H9 (cell line): ENCODE data around the gene GBP1. TPM values are rescaled to one million over a fixed set of nuclear protein-coding genes. Genes with fewer than 3 reads are reported as not detected.
A peak's percentile ranks its signal among the peaks of the same experiment; 100 is the strongest.

Experiments used
- DNase-seq: peaks from one replicate; pipeline ENCODE4 v3.0.0-alpha.2; 2017
- H2AFZ ChIP-seq: one replicate; pipeline ENCODE4 v1.6.1; 2013; ENCODE audit warnings: mild to moderate bottlenecking, low read length, control low read depth, moderate library complexity
- H2AK5ac ChIP-seq: 2 replicates; pipeline ENCODE4 v1.6.1; 2013; ENCODE audit warnings: low read length, control low read depth, mixed read lengths; ENCODE audit not compliant: insufficient read length
- H2BK120ac ChIP-seq: one replicate; pipeline ENCODE4 v1.6.1; 2013; ENCODE audit warnings: low read depth, mild to moderate bottlenecking, low read length, control low read depth, inconsistent platforms; ENCODE audit not compliant: poor library complexity, severe bottlenecking
- H2BK12ac ChIP-seq: 2 replicates; pipeline ENCODE4 v1.6.1; 2013; ENCODE audit warnings: low read length, control low read depth, mixed read lengths, low read depth; ENCODE audit not compliant: insufficient read length
- H2BK15ac ChIP-seq: 2 replicates; pipeline ENCODE4 v1.6.1; 2013; ENCODE audit warnings: low read depth, low read length, control low read depth
- H2BK20ac ChIP-seq: one replicate; pipeline ENCODE4 v1.6.1; 2013; ENCODE audit warnings: low read depth, mild to moderate bottlenecking, low read length, control low read depth, inconsistent platforms; ENCODE audit not compliant: poor library complexity, severe bottlenecking
- H2BK5ac ChIP-seq: 2 replicates; pipeline ENCODE4 v1.6.1; 2013; ENCODE audit warnings: low read length, control low read depth, mixed read lengths; ENCODE audit not compliant: insufficient read length
- H3K14ac ChIP-seq: 2 replicates; pipeline ENCODE4 v1.6.1; 2013; ENCODE audit warnings: low read length, control low read depth; ENCODE audit not compliant: insufficient read depth
- H3K18ac ChIP-seq: 2 replicates; pipeline ENCODE4 v1.6.1; 2013; ENCODE audit warnings: low read depth, mild to moderate bottlenecking, mixed read lengths, low read length, control low read depth; ENCODE audit not compliant: insufficient read length
- H3K23ac ChIP-seq: 2 replicates; pipeline ENCODE4 v1.6.1; 2013; ENCODE audit warnings: low read length, control low read depth, mixed read lengths, low read depth; ENCODE audit not compliant: insufficient read length
- H3K23me2 ChIP-seq: 2 replicates; pipeline ENCODE4 v1.6.1; 2013; ENCODE audit warnings: low read depth, mild to moderate bottlenecking, mixed read lengths, low read length, control low read depth; ENCODE audit not compliant: insufficient read length, poor library complexity, severe bottlenecking
- H3K27ac ChIP-seq: 2 replicates; pipeline ENCODE4 v1.5.1; 2013; ENCODE audit warnings: low read length, control low read depth, mixed read lengths, low read depth; ENCODE audit not compliant: insufficient read length
- H3K27me3 ChIP-seq: 2 replicates; pipeline ENCODE4 v1.6.1; 2013; ENCODE audit warnings: low read length, control low read depth, inconsistent platforms; ENCODE audit not compliant: insufficient read depth
- H3K4ac ChIP-seq: 2 replicates; pipeline ENCODE4 v1.6.1; 2013; ENCODE audit warnings: low read depth, mild to moderate bottlenecking, control low read depth, inconsistent platforms, low read length, moderate library complexity
- H3K4me1 ChIP-seq: 2 replicates; pipeline ENCODE4 v1.6.1; 2013; ENCODE audit warnings: low read length, control low read depth, inconsistent platforms; ENCODE audit not compliant: insufficient read depth
- H3K4me2 ChIP-seq: 2 replicates; pipeline ENCODE4 v1.6.1; 2013; ENCODE audit warnings: low read length, control low read depth, mixed read lengths; ENCODE audit not compliant: insufficient read length, insufficient read depth
- H3K56ac ChIP-seq: 2 replicates; pipeline ENCODE4 v1.6.1; 2013; ENCODE audit warnings: low read depth, mild to moderate bottlenecking, mixed read lengths, low read length, control low read depth; ENCODE audit not compliant: insufficient read length
- H3K79me1 ChIP-seq: 2 replicates; pipeline ENCODE4 v1.6.1; 2013; ENCODE audit warnings: low read depth, mild to moderate bottlenecking, moderate library complexity, low read length, control low read depth, inconsistent platforms; ENCODE audit not compliant: insufficient read depth, poor library complexity, severe bottlenecking
- H3K79me2 ChIP-seq: 2 replicates; pipeline ENCODE4 v1.6.1; 2013; ENCODE audit warnings: low read length, control low read depth, inconsistent platforms; ENCODE audit not compliant: insufficient read depth
- H3K9ac ChIP-seq: 2 replicates; pipeline ENCODE4 v1.6.1; 2013; ENCODE audit warnings: low read length, control low read depth, mixed read lengths; ENCODE audit not compliant: insufficient read length; ENCODE audit errors: extremely low read depth
- H3K9me3 ChIP-seq: one replicate; pipeline ENCODE4 v1.6.1; 2013; ENCODE audit warnings: low read depth, low read length, inconsistent platforms; ENCODE audit not compliant: control insufficient read depth
- H3T11ph ChIP-seq: one replicate; pipeline ENCODE4 v1.6.1; 2013; ENCODE audit warnings: mild to moderate bottlenecking, low read length, control low read depth, inconsistent platforms
- H4K20me1 ChIP-seq: one replicate; pipeline ENCODE4 v1.6.1; 2013; ENCODE audit not compliant: control insufficient read depth, insufficient read length, insufficient read depth
- H4K5ac ChIP-seq: 2 replicates; pipeline ENCODE4 v1.6.1; 2013; ENCODE audit warnings: low read depth, mild to moderate bottlenecking, mixed read lengths, low read length, control low read depth; ENCODE audit not compliant: insufficient read length
- H4K8ac ChIP-seq: replicated peaks from 2 replicates; pipeline ENCODE4 v1.6.1; 2013; ENCODE audit warnings: low read length, control low read depth, mixed read lengths, low read depth; ENCODE audit not compliant: insufficient read length
- H4K91ac ChIP-seq: 2 replicates; pipeline ENCODE4 v1.6.1; 2013; ENCODE audit warnings: low read depth, mild to moderate bottlenecking, moderate library complexity, mixed read lengths, low read length, control low read depth; ENCODE audit not compliant: insufficient read length
- H3K27ac Mint-ChIP-seq, 3 experiments: 2 replicates in 2 of 3; 3 replicates in 1 of 3; pipeline ENCODE4 v1.8.0; 2020 to 2021; ENCODE audit warnings: mixed read lengths in 3 of 3, mild to moderate bottlenecking in 1 of 3, moderate library complexity in 1 of 3
- H3K27me3 Mint-ChIP-seq: 2 replicates; pipeline ENCODE4 v1.8.0; 2021; ENCODE audit warnings: low read depth, mild to moderate bottlenecking, moderate library complexity, mixed read lengths
- H3K36me3 Mint-ChIP-seq, 3 experiments: 2 replicates in 2 of 3; 3 replicates in 1 of 3; pipeline ENCODE4 v1.8.0; 2020 to 2021; ENCODE audit warnings: low read depth in 3 of 3, mixed read lengths in 3 of 3; ENCODE audit not compliant: insufficient read depth in 1 of 3
- H3K4me1 Mint-ChIP-seq, 2 experiments: 2 replicates each; pipeline ENCODE4 v1.8.0; 2020; ENCODE audit warnings: mixed read lengths in 2 of 2
- H3K4me3 Mint-ChIP-seq, 2 experiments: 2 replicates in 1 of 2; 3 replicates in 1 of 2; pipeline ENCODE4 v1.8.0; 2020 to 2021; ENCODE audit warnings: mild to moderate bottlenecking in 2 of 2, mixed read lengths in 2 of 2, moderate library complexity in 1 of 2
- H3K9me3 Mint-ChIP-seq, 2 experiments: 2 replicates in 1 of 2; 3 replicates in 1 of 2; pipeline ENCODE4 v1.8.0; 2020; ENCODE audit warnings: mild to moderate bottlenecking in 2 of 2, mixed read lengths in 2 of 2, moderate library complexity in 1 of 2
- CTCF ChIP-seq: fragments of 200-600 bp; sonication (generic); conservative IDR thresholded peaks from 3 replicates; pipeline ENCODE4 v1.8.0; 2021; ENCODE audit warnings: antibody characterized with exemption, mild to moderate bottlenecking
- WGBS: extraction: QIAGEN DNeasy Blood & Tissue Kit; methylation state at CpG from one replicate; pipeline ENCODE4 v1.1.7; 2013; ENCODE audit warnings: missing lambda C conversion rate, low lambda C conversion rate, mixed read lengths; ENCODE audit not compliant: insufficient read length; ENCODE audit errors: extremely low coverage; 5-methylcytosine and 5-hydroxymethylcytosine counted together
- total RNA-seq: library from RNA; stranded (reverse); gene quantifications from 2 replicates; pipeline ENCODE4 v1.2.1, GENCODE V29; 2021

GBP1 gene
- total RNA-seq, 1 experiment from 2014 or later, result not detected

- no peak overlapping the region for H3K4me2 ChIP-seq
- no peaks in the 10 kb centered on the region for H3K79me2 ChIP-seq
- H2BK5ac ChIP-seq, result no peak overlapping the region
- H3K9me3 Mint-ChIP-seq, result no peaks in the 10 kb centered on the region; a peak in 1 of 5 replicates
- H4K20me1 ChIP-seq, result no peaks in the 10 kb centered on the region
- no peak overlapping the region for H3K27ac ChIP-seq
- H2BK20ac ChIP-seq, result no peak overlapping the region
- no peak overlapping the region for H3K9ac ChIP-seq
- no peak overlapping the region for H3T11ph ChIP-seq
- H2BK120ac ChIP-seq, result no peak overlapping the region
- H3K27ac Mint-ChIP-seq, result no peak overlapping the region
- no peak overlapping the region for H3K14ac ChIP-seq
- no peak overlapping the region for H2AFZ ChIP-seq
- H3K9me3 ChIP-seq, result no peaks in the 10 kb centered on the region
- no CpG with 5 or more reads among the region's 17 CpGs for WGBS
- no peak for TF ChIP-seq CTCF
- H3K4ac ChIP-seq, result no peak overlapping the region
- no peak overlapping the region for H3K18ac ChIP-seq
- peaks cover 0 to 2% (median 0%) of the 10 kb centered on the region in 3 experiments; a peak in 1 of 7 replicates for H3K36me3 Mint-ChIP-seq
- H2AK5ac ChIP-seq, result no peak overlapping the region
- no peak overlapping the region for H3K23ac ChIP-seq
- peaks cover 9 to 13% of the 10 kb centered on the region in 2 experiments for H3K4me1 Mint-ChIP-seq
- H3K4me1 ChIP-seq, result no peaks in the 10 kb centered on the region
- H4K91ac ChIP-seq, result no peak overlapping the region
- peak; percentile 62 for DNase-seq
- H3K79me1 ChIP-seq, result no peaks in the 10 kb centered on the region
- no peaks in the 10 kb centered on the region for H3K27me3 ChIP-seq
- no peak overlapping the region for H3K4me3 Mint-ChIP-seq
- no peak overlapping the region for H2BK15ac ChIP-seq
- no peak overlapping the region for H2BK12ac ChIP-seq
- H3K27me3 Mint-ChIP-seq, result no peaks in the 10 kb centered on the region
- no peak overlapping the region for H4K8ac ChIP-seq
- no peak overlapping the region for H3K56ac ChIP-seq
- H4K5ac ChIP-seq, result no peak overlapping the region
- no peaks in the 10 kb centered on the region for H3K23me2 ChIP-seq
Measured at GRCh38 chr1:89104687-89105086, 39.7 kb upstream of the GBP1 start.
